NCI-H345 treated with DMSO at 0.1 percent for 48 hours (cell line): Measurements from ENCODE around the gene IDUA.
"Not testable (repeated sequence)": the region's sequence is repeated elsewhere in the genome, so short reads cannot be mapped to it uniquely, and the experiment has no call there.

Experiments used
- DNase-seq: peaks from one replicate; lab custom pipeline; 2025; ENCODE audit not compliant: unreplicated experiment; lab: John Stamatoyannopoulos, UW

The IDUA gene

DNA sequence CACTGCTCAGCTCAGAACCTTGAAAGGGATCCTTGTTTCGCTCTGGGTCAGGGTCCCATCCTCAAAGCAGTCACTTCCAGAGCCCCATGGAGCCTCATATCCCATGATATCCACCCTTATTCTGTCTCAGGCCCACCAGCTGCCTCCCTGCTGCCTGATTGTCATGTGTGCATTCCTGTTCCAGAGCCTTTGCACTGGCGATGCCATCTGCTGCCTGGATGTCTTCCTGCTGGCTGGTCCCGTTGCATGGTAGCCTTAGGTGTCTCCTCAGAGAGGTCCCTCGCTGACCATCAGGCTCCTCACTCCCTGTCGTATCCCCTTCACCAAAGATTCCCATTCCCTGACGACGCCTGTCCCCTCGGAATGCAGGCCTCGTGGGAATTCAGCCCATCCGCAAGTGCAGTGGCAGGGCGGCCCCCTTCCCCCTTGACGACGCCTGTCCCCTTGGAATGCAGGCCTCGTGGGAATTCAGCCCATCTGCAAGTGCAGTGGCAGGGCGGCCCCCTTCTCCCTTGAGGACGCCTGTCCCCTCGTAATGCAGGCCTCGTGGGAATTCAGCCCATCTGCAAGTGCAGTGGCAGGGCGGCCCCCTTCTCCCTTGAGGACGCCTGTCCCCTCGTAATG lies 12.5 kb downstream of the IDUA start:
- DNase-seq, result not testable (repeated sequence)

DNA sequence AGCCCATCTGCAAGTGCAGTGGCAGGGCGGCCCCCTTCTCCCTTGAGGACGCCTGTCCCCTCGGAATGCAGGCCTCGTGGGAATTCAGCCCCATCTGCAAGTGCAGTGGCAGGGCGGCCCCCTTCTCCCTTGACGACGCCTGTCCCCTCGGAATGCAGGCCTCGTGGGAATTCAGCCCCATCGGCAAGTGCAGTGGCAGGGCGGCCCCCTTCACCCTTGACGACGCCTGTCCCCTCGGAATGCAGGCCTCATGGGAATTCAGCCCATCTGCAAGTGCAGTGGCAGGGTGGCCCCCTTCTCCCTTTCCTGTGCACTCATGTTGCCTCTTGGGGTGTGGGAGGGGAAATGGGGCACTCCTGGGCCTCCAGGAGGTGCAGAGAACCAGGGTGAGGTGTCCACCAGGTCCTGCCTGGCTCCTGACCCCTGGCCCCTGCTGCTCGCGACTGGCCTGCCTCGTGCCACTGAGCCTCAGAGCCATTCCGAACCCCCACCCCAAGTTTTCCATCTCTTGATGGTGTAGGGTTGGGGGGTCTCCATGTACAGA lies 13.1 kb downstream of the IDUA start:
- no peak for DNase-seq

DNA sequence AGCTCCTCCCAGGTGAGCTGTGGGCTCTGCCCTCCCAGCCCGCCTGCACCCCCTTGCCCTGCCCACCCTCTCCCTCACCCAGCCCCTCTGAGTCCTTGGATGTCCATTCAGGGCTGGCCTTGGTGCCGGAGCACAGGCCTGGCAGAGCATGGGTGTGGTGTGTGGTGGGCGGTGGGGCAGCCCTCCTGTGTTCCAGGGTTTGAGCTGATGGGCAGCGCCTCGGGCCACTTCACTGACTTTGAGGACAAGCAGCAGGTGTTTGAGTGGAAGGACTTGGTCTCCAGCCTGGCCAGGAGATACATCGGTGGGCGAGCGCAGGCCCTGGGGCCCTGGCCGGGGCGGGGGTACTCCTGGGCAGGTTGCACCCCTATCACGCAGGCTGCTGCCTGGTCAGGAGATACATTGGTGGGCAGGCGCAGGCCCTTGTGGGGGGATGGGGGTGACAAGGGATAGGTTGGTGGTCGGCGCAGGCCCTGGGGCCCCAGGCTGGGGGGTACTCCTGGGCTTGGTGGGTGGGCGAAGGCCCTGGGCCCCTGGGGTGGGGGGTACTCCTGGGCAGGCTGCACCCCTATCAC lies 13.9 kb downstream of the IDUA start:
- no peak for DNase-seq

DNA sequence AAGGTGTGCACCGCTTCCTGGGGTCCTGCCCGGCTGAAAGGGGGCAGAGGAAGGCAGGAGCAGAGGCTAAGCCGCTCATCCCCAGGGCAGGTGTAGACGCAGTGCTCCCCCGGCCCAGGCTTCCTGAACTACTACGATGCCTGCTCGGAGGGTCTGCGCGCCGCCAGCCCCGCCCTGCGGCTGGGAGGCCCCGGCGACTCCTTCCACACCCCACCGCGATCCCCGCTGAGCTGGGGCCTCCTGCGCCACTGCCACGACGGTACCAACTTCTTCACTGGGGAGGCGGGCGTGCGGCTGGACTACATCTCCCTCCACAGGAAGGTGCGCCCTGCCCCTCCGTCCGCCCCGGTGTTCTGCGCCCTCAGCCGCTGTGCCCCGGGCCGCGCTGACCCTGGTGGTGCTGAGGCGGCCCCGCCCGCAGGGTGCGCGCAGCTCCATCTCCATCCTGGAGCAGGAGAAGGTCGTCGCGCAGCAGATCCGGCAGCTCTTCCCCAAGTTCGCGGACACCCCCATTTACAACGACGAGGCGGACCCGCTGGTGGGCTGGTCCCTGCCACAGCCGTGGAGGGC lies 14.8 kb downstream of the IDUA start:
- no peak for DNase-seq

DNA sequence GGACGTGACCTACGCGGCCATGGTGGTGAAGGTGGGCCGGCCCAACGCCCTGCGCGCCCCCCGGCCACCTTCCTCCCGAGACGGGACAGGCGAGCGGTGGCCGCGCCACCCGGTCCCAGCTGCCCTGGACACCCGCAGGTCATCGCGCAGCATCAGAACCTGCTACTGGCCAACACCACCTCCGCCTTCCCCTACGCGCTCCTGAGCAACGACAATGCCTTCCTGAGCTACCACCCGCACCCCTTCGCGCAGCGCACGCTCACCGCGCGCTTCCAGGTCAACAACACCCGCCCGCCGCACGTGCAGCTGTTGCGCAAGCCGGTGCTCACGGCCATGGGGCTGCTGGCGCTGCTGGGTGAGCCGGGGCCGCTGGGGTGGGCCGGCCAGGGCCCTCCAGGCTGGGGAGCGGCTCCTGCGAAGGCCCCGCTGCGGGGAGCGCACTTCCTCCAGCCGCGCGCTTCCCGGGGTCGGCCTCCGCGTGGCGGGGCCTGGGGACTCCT lies 15.3 kb downstream of the IDUA start:
- DNase-seq, result no peak

DNA sequence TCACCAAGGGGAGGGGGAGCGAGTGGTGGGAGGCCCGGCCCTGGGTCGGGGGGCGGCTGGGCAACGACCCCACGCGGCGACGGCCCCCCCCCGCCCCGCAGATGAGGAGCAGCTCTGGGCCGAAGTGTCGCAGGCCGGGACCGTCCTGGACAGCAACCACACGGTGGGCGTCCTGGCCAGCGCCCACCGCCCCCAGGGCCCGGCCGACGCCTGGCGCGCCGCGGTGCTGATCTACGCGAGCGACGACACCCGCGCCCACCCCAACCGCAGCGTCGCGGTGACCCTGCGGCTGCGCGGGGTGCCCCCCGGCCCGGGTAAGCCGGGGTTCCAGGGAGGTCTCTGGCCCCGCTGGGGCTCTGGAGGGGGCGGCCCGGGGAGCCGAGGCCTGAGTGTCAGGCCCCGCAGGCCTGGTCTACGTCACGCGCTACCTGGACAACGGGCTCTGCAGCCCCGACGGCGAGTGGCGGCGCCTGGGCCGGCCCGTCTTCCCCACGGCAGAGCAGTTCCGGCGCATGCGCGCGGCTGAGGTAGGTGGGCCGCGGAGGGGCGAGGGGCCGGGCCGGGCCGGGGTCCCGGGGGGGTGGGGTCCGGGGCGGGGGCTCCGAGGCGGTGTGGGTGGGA lies 15.9 kb downstream of the IDUA start:
- no peak for DNase-seq

DNA sequence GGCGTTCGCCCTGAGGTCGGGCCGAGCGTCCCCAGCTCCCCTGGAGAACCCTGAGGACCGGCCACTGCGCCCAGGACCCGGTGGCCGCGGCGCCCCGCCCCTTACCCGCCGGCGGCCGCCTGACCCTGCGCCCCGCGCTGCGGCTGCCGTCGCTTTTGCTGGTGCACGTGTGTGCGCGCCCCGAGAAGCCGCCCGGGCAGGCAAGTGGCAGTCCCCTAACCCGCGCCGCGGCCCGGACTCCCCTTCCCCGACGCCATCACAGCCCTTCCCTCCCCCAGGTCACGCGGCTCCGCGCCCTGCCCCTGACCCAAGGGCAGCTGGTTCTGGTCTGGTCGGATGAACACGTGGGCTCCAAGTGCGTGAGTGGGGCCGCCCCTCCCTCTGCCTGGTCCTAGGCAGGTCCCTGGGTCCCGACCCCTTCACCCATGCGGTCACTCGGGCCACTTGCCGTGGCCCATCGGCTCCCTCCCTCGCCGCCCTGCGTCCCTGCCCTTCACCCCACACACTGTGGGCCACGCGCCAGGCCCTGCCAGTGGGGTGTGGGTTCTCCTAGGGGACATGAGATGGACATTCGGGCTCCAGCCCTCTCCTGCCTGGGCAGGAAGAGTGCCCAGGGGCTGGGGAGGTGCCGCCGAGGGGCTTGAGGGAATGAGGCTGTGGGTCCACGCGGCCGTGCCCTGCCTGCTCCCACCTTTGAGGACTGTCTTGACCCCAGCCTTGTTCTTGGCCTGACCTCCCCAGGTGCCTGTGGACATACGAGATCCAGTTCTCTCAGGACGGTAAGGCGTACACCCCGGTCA lies 16.6 kb downstream of the IDUA start:
- DNase-seq, result no peak

DNA sequence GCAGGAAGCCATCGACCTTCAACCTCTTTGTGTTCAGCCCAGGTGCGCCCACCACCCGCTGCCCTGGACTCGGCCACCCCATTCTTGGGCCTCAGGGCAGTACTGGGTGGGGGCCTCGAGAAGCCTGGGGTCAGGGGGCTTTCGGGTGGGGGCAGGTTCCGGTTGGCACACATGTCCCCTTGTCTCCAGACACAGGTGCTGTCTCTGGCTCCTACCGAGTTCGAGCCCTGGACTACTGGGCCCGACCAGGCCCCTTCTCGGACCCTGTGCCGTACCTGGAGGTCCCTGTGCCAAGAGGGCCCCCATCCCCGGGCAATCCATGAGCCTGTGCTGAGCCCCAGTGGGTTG lies 17.2 kb downstream of the IDUA start:
- DNase-seq, result no peak

DNA sequence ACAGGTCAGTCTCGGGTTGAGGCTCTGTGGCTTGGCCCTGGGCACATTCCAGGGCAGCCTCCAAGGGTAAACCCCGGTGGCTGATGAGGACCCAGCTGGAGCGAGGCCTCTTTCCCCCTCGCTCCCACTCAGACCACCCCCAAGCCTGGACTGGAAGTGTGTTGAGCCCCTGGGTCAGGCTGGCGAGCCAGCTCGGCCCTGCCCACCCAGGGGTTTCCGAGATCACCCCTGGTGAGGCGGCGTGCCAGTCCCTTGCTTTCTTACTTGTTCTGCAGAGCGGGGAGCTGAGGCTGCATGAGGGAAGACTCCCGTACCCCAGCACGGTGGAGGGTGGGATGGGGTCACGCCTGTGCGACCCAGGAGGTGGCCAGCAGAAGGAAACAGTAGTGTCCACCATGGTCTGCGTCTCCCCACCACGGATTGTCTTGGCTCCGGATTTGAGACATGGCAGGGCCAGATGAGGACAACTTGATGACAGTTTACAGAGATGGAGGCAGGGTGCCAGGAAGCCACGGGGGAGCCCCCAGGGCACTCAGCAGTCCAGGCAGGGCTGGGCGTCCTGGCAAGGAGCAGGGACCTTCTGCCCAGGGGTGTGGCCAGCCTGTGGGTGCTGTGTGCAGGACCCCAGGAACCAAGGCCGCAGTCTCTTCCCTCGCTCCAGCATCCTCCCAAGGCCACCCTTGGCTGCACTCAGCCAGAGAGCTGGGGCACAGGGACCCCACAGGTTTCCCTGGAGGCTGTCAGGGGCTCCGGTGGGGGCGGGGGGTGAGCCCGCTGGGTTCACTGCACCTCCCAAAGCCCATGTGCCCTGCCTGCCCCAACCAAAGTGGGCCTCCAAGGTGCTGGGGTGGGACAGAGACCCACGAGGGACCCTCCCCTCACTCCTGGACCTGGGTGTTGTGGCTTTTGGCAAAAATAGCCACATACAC lies 18.0 kb downstream of the IDUA start:
- no peak for DNase-seq

DNA sequence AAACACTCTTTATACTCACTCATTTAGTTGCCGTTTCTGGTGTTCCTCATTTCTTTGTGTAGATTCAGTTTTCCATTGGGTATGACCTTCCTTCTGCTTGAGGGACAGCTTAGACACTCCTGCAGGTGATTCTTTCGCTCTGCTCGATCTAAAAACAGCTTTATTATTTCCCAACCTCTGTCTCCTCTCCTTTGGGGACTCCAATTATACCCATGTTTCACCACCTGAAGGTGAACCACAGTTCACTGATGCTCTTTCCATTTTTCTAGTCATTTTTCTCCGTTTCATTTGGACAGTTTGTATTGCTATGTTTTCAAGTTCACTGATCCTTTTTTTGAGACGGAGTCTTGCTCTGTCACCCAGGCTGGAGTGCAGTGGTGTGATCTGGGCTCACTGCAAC lies 20.0 kb downstream of the IDUA start:
- DNase-seq, result no peak

DNA sequence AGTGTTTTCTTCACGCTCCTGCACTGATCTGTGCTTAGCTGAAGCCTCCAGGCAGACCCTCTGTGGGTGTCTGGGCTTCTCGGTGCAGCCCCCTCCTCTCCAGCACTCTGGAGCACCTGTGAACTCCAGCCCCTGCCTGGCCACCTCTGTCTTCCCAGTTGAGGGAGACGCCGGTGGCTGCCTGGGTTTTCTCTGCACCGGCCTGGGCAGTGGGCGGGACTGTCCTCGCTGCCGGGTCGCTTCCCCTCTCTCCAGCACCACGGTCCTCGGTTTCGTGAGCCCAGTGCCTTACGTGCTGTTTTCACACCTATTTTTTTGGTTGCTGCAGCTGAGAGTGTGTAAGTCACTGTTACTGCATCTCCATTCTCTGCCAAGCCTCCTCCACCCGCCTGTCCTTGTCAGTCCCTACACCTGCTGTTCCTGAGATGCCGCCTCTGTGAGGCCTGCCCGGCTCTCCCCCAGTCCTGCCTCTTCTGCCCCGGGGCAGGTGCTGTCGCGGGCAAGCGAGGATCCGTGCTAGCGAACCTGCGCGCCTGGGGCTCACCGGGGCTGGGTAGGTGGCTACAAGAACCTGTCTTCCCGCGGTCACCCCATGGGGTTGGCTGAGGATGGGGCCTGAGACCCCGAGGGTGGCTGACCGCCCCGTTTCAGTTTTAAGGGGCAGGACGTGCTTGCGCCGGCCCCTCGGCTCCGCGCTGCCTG lies 22.1 kb downstream of the IDUA start:
- no peak for DNase-seq

DNA sequence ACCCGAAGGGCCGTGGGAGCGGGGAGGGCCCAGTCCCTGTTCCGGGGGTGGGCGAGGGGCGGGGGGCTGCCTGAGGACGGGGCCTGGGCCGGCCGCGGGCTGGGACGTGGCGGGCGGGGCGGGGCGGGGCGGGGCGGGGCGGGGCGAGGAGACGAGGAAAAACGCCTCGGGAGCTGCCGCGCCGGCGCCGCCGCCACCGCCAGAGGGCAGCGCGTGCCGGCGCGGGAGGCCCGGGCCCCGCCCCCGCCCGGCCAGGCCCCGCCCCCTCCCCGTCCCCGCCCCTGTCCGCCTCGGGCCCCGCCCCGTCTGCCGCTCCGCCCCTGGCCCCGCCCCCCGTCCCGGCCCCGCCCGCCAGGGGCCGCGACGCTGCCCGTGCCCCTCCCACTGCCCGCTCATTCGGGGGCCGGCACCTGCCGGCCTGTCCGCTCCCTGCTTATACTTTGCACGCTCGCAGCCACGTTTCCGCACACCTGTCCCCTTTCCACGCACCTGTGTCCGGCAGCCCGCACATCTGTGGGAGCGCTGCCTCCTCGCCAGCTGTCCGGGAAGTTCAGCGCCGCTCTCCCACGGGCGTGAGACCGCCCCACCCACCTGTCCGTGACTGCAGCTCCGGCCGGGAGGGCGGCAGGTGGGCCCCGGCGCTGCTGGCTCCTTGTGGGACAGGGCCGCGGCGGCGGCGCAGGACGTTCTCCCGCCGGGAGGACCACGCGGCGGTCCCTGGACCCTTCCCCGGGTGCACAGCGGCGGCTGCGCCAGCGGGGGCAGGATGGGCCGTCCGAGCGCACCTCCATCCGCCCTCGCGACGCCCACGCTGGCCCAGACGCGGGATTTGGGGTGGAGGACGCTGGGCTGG lies 22.9 kb downstream of the IDUA start:
- no peak for DNase-seq

DNA sequence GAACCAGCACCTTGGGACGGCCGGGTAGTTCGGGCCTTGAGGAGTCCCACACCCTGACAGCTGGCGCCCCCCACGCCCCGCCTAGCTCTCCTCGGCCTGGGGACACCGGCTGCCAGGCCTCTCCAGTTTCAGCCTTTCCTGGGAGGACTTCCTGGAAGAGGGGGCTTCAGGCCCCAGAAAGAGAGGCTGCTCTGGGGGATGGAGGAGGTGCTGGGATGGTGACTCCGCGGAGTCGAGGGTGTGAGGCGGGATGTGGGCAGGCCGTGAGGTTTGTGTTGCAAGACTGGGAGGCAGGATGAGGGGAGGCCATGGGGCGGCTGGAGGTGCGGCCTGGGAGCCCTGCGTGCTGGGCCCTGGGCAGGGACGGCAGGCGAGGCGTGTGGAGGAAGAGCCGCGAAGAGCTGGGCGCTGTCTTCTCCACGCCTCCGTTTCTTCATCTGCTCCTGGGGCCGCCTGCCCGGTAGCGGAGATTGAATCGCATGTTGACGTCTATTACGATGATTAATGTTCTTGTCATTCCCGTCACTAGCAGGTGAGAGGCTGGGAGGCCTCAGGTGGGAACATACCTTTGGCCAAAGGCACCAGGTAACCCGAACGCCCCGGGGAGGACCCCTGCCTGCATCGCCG lies 23.7 kb downstream of the IDUA start:
- DNase-seq, result no peak

DNA sequence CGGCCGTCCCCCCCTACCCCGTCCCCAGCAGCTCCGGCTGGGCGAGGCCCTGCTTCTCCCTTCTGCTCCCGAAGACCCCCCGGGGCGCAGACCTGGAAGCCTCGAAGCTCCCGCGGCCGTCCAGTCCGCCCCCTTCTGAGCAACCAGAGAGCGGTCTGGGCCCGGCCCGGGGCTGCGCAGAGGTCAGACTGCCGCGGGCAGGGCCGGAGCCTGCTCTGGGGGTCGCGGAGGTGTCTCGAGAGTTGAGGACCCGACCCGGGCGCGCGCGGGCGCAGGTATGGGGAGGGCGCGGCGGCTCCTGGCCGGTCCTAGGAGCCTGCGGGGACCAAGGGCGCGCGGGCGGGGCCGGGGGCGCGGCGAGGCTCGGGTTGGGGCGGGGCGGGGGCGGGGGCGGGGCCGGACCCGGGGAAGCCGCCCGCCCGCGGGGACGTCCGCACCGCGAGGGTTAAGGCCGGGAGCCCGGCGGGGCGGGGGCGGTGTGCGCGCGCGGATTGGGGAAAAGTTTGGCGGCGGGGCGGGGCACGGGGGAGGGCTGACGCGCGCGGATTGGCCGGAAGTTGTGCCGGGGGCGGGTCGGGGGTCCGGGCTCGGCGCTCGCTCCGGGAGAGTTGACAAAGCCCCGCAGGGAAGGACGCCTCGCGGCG lies 24.3 kb downstream of the IDUA start, which contains the start of gene FGFRL1:
TSS of gene FGFRL1 (plus strand) at position 605 of the 644 bp plus-strand sequence. CDS start 860 bp downstream, outside the sequence.
- DNase-seq, result no peak

DNA sequence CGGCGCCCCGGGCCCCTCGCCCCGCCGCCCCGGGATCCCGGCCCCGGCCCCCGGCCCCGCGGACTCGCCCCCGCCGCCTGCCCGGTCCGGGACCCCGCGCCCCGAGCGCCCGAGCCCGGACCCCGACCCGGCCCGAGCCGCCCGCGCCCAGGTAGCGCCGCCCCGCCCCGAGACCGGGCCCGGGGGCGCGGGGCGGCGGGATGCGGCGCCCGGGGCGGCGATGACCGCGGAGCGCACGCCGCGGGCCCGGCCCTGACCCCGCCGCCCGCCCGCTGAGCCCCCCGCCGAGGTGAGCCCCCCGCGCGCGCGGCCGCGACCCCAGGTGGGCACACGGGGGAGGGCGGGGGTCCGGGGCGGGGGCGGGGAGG lies 24.8 kb downstream of the IDUA start:
- no peak for DNase-seq

DNA sequence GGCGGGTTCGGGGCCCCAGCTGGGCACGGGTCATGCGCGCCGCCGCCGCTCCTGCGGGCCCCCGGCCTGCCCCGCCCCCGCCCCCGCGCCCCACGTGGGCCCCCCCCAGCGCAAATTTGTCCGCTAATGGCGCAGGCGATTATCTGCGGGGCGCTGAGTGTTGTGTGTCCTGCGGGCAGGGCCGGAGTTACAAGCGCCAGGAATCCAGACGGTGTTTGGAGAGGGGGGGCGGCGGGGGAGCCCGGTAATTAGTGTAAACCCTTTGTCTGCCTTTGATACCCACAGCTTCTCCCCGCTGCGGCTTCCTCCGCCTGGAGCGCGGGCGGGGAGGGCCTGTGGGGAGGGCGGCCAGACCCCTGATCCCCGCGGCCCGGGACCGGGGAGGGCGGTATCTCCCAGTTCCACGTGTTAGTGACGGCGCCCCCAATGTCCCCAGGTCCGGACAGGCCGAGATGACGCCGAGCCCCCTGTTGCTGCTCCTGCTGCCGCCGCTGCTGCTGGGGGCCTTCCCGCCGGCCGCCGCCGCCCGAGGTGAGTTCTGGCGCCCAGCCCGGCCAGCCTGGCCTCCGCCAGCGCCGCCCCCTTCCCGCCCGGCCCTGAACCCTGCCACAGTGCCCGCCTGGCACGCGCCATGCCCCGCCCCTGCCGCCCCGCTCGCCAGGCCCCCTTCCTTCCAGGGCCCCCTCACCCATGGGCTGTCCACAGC lies 25.3 kb downstream of the IDUA start:
- no peak for DNase-seq
